Activated naive CD4-positive, alpha-beta T cell treated with anti-CD3 and anti-CD28 coated beads, Interleukin-2, amount 50 U/mL, for 16 hours (primary cell): ENCODE results near the gene DVL1.
"Not testable (repeated sequence)": the region's sequence is repeated elsewhere in the genome, so short reads cannot be mapped to it uniquely, and the experiment has no call there.

Source experiments
- DNase-seq: peaks from one replicate; pipeline ENCODE4 v3.0.0-alpha.2; 2020

Gene DVL1

DNA sequence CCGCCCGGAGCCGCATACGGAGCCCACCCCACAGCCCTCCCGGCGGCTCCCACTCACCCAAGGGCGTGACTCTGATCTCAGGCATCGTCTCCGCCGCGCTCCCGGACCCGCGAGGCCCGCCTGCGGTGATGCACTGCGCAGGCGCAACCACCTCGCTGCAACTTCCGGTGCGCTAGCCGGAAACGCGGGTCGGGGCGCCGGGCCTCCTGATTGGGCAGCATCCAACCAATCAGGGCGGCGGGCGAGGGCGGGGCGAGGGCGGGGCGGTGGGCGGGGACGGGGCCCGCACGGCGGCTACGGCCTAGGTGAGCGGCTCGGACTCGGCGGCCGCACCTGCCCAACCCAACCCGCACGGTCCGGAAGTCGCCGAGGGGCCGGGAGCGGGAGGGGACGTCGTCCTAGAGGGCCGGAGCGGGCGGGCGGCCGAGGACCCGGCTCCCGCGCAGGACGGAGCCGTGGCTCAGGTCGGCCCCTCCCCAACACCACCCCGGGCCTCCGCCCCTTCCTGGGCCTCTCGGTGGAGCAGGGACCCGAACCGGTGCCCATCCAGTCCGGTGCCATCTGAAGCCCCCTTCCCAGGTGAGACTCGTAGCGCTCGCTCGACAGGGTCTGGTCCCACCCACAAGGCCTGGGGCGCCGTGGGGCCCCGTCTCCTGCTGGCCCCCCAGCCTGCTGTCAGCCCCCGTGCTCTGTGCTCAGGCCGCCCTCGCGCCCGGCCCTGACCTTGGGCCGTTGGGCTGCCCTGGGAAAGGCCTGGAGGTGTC, 24.5 kb downstream of the DVL1 start, which contains the start of the genes CPTP and INTS11:
CPTP (plus strand) TSS at position 279 of the 764 bp plus-strand sequence. CDS start 2,109 bp downstream, outside the sequence.
INTS11 (minus strand) TSS at position 137 of the 764 bp plus-strand sequence; CDS start at position 85, 52 bp downstream.
- peak; percentile 95 for DNase-seq

DNA sequence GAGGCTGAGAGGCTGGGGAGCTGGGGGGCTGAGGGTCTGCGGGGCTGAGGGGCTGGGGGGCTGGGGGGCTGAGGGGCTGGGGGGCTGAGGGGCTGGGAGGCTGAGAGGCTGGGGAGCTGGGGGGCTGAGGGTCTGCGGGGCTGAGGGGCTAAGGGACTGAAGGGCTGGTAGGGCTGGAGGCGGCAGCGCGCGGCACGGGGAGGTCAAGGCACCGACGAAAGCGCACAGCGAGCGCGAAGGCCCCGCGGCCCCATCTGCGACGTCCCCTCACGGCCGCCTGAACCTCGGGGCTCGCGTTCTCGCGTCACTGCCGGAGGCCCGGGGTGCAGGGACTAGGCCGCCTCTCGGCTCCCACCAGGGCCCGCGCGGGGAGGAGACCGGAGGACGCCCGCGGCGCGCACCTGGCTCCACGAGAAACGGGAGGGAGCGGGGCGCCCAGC, 25.1 kb downstream of the DVL1 start:
- no peak for DNase-seq

DNA sequence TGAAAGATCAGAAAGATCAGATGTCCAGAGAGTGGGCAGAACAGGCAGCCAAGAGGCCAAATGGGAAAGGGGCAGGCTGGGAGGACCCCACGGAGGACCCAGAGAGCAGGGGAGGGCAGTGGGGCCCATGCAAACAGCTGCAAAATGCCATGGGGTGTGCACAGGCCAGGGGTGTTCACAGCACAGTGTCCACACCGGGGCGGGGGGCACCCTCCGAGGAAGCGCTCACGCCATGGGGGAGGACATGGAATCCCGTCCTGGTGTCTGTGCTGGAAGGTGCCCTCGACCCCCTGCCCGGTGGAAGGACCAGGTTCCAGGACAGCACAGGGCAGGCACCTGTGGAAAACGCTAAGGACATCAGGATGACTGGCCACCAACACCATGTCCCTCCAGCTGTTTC, 26.3 kb downstream of the DVL1 start:
- no peak for DNase-seq

DNA sequence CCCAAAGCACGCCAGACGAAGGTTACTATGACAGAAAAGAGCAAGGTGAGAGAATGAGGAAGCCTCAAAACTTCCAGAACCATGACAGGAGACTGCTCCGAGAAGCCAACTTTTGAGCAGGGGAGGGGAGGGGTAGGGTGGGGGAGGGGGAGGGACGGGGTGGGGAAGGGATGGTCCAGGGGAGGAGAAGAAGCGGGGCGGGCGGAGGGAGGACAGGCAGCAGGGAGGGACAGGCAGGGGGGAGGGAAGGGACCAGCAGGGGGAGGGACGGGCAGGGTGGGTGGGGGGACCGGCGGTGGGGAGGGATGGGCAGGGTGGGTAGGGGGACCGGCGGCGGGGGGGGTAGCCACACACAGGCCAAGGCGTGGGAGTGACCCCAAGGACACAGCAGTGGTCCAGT, 26.8 kb downstream of the DVL1 start:
- DNase-seq, result no peak

DNA sequence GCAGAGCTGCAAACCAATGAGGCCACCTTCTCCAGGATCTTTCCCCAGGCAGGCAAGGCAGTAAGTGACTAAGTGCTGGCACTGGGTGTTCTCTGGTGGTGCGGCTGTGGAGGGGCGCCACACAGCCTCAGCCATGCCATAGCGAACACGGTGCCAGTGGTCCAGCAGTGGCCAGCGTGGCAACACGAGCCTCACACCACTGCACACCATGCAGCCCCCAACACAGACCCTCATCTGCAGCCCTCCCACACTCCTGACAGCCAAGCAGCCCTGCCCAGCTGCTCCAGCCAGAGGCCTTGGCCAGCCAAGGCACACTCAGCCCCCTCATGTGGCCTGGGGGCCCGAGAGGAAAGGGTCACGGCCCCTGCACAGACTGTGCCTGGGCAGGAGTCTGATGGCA, 27.7 kb downstream of the DVL1 start:
- no peak for DNase-seq

DNA sequence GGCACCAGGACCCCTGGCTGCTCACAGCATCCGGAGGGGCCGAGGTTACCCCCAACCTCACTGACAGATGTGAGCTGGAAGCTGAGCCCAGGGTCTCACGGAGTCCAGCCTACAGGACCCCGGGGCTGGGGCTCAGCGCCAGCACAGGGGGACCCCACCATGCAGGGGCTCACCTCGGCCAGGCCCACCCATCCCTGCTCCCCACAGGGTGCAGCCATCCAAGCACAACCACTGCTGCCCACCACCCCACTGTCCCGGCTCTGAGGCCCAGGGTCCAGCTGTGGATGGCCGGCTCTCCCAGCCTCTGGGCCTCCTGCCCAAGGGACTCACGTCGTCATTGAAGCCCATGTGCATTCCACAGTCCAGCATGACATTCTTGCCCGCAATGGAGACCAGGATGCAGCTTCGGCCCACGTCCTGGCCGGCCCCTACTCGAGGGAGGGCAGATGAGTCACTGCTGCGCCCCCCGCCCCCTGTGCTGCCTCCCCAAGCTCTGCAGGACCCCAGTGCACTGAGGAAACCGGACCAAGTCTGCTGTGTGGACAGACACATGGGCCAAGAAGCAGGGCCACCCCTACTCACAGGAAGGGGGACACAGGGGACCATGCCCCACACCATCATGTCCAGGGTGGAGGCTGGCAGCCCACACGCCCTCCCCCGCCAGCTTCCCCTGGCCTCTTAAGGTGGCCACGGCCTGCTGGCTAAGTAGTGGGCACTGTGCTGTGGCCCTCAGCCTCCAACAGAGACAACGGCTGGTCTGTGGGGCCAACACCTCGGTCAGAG, 28.4 kb downstream of the DVL1 start:
- no peak for DNase-seq

DNA sequence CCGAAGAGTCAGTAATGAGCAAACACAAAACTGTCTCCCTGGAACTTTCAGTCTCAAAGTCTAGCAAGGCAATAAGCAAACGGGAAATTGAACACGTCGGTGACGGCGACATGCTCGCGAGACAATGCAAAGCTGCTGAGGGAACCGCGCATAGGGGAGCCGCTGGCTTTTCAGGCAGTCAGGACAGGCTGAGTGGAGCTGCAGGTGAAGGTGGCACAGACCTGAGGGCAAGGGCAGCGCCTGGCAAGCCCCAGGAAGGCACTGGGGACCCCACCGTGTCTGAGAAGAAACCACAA, 29.6 kb downstream of the DVL1 start:
- DNase-seq, result no peak

DNA sequence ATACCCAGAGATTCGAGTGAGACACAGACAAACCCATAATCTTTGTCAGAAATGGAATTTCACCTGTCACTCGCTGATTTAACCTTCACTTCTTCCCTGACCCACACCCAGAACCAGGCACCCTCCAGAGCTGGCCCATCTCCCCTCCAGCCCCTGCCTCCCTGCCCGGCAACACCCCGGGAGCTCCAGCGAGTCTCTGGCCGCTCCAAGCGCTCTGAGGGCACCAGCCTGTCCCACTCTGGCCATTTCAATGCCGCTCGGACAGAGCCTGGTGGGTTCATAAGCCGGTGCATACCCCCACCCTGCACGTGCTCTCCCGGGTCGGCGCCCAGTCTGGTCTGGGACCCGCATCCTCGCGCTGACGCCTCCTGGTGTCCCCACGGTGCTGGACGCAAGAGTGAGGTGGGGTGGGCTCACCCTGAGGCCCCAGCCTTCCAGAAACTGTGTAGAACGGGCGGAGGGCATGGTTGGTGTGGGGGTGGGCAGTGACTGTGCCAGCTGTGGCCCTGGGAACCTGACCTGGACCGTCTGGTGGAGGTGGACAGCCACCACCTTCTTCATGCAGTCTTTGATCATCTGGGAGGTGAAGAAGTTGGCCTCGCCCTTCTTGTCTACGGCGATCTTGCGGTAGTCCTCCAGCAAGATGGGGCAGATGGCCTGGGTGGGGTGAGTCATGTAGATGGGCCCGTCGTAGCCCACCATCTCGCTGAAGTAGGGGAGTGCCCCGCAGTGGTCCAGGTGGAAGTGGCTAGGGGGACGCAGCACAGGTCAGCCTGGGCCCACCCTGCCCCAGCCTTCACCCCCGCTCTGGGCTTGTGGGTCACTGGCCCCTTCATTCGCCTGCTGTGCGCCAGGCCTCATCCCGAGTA, 30.2 kb downstream of the DVL1 start:
- DNase-seq, result no peak

DNA sequence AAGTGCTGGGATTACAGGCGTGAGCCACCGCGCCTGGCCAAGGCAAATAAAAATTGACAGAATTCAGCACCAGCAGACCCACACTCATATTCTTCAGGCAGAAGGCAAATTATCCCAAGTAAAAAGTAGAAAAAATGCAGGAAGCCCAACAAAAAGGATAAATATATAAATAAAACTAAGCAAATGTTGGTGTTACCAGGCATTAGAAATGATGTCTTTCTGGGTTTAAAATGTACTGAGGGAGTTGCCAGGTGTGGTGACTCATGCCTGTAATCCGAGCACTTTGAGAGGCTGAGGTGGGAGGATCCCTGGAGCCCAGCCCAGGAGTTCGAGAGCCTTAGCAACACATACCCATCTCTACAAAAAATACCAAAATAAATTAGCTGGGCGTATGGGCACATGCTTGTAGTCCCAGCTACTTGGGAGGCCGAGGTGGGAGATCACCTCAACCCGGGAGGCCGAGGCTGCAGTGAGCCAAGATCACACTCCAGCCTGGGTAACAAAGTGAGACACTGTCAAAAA, 31.0 kb downstream of the DVL1 start:
- DNase-seq, result no peak

DNA sequence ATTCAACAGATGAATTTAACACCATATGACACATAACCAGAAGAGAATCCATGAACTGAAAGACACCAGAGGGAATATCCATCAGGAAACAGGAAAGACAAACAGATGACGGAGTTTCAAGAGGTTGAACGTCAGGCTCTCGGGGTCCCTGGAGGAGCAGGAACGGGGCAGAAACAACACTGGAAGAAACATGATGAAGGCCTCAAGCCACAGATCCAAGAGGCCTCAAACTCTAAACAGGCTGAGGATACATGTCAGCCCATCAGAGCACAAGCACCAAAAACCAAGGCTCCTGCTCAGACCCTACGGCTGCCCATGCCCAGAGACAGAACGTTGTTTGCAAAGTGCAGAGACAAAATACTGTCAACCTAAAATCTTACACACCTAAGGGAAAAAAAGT, 31.8 kb downstream of the DVL1 start:
- no peak for DNase-seq

DNA sequence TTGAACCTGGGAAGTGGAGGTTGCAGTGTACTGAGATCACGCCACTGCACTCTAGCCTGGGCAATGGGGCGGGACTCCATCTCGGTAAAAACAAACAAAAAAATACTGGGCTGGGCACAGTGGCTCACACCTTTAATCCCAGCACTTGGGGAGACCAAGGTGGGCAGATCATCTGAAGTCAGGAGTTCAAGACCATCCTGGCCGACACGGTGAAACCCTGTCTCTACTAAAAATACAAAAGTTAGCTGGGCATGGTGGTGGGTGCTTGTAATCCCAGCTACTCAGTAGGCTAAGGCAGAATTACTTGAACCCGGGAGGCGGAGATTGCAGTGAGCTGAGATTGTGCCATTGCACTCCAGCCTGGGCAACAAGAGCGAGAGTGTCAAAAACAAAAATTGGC, 33.0 kb downstream of the DVL1 start:
- DNase-seq, result not testable (repeated sequence)

DNA sequence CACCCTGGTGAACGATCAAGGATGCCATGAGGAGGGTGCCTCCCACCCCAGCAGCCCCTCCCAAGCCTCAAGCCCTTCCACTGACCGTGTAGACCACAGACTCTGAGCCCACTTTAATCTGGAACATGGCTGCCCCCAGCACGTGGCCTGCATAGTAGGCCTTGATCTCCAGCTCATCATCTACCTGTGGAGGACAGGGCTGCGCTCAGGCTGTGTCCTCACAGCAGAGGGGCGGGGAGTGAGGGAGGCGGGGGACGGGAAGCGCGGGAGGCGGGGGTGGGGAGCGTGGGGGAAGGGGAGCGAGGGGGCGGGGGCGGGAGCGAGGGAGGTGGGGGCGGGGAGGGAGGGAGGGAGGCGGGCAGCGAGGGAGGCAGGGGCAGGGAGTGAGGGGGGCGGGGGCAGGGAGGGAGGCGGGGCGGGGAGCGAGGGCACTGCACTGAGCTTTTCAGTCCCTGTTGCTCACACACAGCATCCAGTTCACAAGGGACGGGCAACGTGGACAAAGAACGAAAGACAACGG, 33.7 kb downstream of the DVL1 start:
- DNase-seq, result no peak

DNA sequence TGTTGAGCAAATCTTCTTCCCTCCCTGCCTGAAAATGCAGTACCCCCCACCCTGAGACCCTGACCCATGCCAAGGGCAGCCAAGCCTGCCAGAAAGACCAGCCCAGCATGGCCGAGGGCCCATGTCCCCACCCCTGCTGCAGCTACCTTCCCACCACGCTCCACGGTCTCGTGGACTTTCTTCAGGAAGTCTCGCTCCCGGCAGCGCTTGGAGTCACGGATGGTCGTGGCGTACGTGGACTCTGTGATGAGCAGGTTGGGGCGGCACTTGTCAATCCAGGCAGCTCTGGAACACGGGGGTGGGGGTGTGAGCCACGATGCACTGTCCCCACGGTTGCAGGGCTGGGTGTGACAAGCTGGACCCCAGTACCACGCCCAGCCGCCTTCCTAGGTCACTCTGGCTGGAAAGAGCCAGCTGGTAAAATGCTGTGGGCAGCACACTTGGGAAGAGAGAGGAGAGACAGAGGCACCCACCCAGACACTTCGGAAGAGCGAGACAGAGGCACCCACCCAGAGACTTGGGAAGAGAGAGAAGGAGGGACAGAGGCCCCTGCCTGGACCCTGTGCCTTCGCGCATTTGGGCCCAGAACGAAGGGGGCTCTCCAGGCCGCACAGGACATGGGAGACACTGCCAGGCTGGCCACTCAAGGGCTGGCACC, 34.4 kb downstream of the DVL1 start:
- DNase-seq, result no peak

DNA sequence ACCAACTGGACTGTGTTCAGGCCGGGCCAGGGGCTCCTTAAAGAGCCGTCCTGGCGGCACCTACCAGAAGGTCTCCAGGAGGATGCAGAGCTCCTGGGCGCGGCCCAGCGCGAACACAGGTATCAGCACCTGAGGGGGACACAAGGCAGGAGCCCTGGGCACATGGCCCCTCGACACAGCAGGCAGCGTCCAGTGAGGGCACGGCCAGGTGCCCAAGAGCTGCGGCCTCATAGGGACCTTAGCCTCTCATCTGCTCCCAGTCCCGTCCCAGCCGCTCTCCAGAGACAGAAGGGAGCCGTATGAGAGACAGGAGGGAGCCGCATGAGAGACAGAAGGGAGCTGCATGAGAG, 35.0 kb downstream of the DVL1 start:
- DNase-seq, result no peak

DNA sequence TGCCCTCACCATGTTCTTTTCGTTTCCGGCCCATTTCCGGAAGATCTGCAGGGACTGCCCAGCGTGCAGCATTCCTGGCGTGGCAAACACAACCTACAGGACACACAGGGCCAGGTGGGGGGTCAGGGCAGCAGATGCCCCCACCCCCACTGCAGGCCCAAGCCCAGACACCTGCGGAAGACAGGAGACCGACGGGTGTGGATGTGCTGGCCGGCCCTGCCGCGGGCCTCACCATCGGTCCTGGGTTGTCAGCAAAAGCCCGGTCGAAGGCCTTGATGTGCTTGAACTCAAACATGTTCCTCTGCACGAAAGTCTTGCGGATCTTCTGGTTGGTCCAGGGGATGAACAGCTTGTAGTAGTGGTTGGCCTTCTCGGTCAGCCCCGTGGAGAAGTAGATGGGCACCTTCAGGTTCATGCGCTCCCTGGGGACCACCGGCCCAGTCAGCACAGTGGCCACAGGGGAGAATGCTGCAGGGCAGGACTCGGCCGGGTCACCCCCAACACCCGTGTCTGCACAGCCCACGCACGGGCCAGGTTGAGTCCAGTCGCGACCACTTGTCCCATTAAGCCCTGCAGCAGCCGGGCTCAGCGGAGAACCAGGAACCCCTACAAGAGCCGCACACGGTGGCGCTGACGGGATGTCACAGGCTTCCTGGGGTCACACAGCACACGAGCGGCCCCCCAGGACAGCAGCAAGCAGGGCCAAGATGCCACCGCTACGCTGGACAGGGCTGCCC, 35.5 kb downstream of the DVL1 start:
- DNase-seq, result no peak

DNA sequence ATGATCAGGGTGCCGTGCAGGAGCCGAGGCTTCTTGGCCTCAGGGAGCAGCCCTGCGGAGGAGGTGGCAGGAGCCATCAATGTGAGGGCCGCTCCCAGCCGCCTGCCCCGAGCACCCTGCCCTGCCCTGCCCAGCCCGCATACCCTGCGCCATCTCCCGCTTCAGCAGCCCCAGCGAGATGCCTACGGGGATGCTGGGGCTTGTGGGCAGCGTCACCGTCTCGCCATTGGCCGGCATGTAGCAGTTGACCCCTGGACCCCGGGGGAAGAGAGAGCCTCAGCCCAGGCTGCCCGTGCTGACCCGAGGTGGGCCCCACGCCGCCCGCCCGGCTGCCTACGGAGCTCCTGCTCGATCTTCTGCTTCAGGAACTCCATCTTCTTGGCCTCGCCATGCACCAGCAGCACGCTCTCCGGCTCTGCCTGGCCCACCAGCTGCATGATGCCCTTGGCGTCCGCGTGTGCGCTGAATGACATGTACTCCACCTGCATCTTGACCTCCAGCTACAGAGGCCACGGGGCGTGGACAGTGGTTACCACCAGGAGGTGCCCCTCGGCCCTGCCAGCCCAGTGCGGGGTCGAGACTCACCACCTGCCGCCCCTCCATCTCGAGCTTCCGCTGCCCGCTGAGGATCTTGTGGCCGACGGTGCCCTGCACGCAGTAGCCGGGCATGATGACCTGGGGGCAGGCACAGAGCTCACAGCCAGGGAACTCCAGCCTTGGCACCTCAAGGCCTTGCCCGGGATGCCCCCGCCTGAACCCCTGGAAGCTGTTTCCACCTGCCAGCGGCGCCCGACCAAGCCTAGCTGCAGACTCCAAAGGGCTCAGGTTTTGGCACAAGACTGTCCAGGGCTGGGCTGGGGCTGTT, 36.5 kb downstream of the DVL1 start:
- DNase-seq, result no peak

DNA sequence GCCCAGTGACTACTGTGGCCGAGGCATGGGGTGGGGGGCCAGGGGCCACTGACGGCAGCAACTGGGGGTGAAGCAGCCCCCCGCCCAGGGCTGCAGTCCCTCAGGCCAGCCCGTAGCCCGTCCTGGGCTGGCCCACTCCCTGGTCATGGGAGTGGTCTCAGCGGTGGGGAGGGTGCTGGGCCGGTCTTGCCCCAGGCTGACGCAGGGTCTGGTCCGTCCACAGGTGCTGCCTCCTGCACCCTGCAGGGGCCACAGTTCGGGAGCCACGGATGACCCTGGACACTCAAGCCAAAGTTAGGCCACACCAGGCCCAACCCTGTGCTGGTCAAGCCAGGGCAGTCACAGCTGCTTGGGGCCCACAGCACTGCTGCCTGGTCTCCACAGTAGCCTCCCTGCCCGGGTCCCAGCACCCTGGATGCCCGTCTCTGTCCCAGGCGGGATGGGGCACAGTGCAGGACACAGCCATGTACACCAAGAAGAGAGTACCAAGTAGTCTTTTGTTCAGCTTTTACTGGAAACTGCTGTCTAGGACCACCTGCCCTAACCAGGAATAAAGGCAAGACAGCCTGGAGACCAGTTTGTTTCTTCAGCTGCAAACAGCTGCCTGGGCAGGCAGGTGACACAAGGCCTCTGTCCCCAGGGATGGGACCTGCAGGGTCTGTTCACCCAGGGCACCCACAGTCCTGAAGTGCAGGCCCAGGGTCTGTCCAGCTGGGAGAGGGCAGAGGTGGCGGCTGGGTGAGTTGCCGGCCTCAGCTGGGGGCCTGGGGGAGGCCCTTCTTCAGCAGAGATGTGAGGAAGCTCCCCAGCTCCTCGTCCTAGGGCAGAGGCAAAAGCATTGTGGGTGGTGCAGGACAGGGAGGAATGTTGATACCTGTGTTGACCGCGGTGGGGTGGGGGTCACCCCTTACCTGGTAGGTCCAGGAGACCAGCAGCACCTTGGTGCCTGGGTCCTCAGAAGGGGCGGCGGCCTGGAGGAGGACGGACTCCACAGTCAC, 37.8 kb downstream of the DVL1 start:
- DNase-seq, result no peak

DNA sequence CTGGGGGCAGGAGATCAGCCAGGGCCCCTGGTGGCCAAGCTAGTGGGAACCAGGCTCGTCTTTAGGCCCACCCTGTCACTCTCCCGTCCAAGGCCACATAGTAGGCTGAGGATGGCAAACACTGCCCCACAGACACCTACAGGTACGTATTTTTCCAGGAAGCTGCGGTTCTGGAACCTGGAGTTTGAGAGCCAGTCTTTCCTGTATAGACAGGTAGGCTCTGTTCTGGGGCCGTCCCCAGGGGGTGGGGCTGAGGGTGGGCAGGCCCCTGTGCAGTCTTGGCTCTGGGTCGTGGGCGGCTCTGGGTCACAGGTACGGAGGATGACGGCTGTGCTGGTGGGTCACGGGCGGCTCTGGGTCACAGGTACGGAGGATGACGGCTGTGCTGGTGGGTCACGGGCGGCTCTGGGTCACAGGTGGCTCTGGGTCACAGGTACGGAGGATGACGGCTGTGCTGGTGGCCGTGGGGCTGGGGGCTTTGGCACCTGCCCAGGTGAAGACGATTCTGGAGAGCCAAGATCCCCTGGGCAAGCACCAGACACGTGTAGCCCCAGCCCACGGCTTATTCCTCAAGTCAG, 38.7 kb downstream of the DVL1 start:
- no peak for DNase-seq

DNA sequence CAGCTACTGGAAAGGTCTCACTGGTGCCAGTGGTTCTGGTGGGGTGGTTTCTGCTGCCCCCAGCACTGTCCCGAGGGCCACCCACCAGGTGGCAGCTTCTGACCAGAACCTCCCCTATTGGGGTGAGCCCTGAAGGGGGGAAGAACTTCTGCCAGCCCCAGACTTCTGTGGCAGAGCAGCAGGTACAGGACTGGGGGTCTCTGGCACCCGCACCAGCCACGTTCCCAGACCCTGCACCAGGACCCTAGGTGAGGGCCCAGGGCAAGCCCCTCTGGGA, 39.2 kb downstream of the DVL1 start:
- DNase-seq, result no peak
